Gastroesophageal sphincter (tissue), 4 donors: ENCODE data around the gene NPPA. TPM values are rescaled to one million over a fixed set of nuclear protein-coding genes. Genes with fewer than 3 reads are reported as not detected.

Experiments used
- ATAC-seq: fragments of 150-250 bp; one replicate; pipeline ENCODE4 v1.9.1; 2016; ENCODE audit warnings: mild to moderate bottlenecking, moderate library complexity
- H3K27ac ChIP-seq, 4 donors: fragments of 200-600 bp; sonication (generic) in 3 of 4; 1 replicate in 3 of 4; 2 replicates in 1 of 4; pipeline ENCODE4 v1.5.1; 2016 to 2019
- H3K27me3 ChIP-seq: fragments of 200-600 bp; sonication (generic); one replicate; pipeline ENCODE4 v1.5.1; 2019
- H3K36me3 ChIP-seq, 2 donors: fragments of 200-600 bp; sonication (generic); one replicate each; pipeline ENCODE4 v1.5.1; 2019; ENCODE audit warnings: control low read depth in 1 of 2
- H3K4me1 ChIP-seq, 3 donors: fragments of 200-600 bp; sonication (generic); 1 replicate in 2 of 3; 2 replicates in 1 of 3; pipeline ENCODE4 v1.5.1; 2016 to 2019; ENCODE audit warnings: control low read depth in 2 of 3
- H3K4me3 ChIP-seq, 2 donors: fragments of 200-600 bp; sonication (generic); one replicate each; pipeline ENCODE4 v1.5.1; 2019; ENCODE audit warnings: mild to moderate bottlenecking in 1 of 2, moderate library complexity in 1 of 2
- H3K9me3 ChIP-seq, 3 donors: fragments of 200-600 bp; sonication (generic); one replicate each; pipeline ENCODE4 v1.5.1; 2017 to 2019; ENCODE audit warnings: control low read depth in 2 of 3
- EP300 ChIP-seq: sonication (generic); formaldehyde crosslinking; IDR thresholded peaks from one replicate; pipeline ENCODE4 v1.6.1; 2017; ENCODE audit warnings: antibody characterized with exemption, mild to moderate bottlenecking
- POLR2A ChIP-seq, 2 donors: fragments of 450-650 bp; IDR thresholded peaks; one replicate each; pipeline ENCODE4 v1.6.1; 2017; ENCODE audit warnings: antibody characterized with exemption in 2 of 2, mild to moderate bottlenecking in 2 of 2, moderate library complexity in 1 of 2
- POLR2AphosphoS5 ChIP-seq: sonication (generic); formaldehyde crosslinking; IDR thresholded peaks from one replicate; pipeline ENCODE4 v1.6.1; 2017; ENCODE audit warnings: antibody characterized with exemption
- whole genome bisulfite sequencing, 2 donors: methylation state at CpG; one replicate each; pipeline ENCODE4 v1.1.5; 2018; ENCODE audit warnings: low coverage in 1 of 2; 5-methylcytosine and 5-hydroxymethylcytosine counted together
- total RNA-seq, 4 donors: library from RNA; depleted of rRNA; stranded (reverse); fragments of >200 nt; gene quantifications; one replicate each; pipeline ENCODE4 v1.1.0, GENCODE V29; 2016
- TF ChIP-seq, protein P1 (sequence below), 4 experiments: fragments of 200-600 bp in 2 of 4; fragments of 450-650 bp in 2 of 4; sonication (generic) in 1 of 4; IDR thresholded peaks; one replicate each; pipeline ENCODE4 v1.5.1; 2017 to 2019; ENCODE audit warnings: antibody characterized with exemption in 4 of 4, mild to moderate bottlenecking in 2 of 4, moderate library complexity in 2 of 4

Gene NPPA
- total RNA-seq, 4 donors from 2014 or later: 0.93 TPM; not detected in 3

DNA sequence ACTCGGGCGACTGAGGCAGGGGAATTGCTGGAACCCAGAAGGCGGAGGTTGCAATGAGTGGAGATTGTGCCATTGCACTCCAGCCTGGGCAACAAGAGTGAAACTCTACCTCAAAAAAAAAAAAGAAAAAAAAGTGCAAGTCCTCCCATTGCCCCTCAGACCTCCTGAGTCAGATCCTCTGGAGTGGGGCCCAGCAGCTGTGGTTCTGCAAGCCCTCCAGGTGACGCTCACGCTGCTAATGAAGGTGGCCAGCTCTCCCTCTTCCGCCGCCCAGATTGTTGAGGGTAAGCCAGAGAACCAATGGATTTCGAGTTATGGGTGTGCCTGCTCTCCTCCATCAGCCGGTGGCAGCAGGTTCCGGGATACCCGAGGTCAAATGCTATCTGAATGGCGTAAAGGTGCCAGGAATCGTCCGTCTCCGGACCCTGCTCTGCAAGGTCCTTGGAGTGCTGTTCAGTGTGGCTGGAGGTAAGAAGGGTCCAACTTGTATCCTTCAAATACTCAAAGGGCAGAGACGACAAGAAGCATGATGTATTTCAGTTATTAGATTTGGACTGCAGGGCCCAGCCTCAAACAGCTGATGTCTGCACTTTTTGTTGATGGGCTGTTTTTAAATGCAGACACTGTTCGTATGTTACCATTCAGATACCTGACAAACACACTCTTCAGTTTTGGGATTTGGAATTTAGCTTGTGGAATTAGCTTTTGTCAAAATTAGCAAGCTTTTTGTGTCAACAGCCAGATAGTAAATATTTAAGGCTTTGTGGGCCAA is 24.0 kb downstream of the NPPA start:
- ATAC-seq: no peak
- H3K4me1 ChIP-seq: no peaks in the 10 kb centered on the region
- H3K27me3 ChIP-seq: no peaks in the 10 kb centered on the region
- H3K36me3 ChIP-seq: peaks cover 2 to 100% of the 10 kb centered on the region in 2 donors
- no peak for TF ChIP-seq EP300
- no peak for TF ChIP-seq POLR2AphosphoS5
- H3K9me3 ChIP-seq: no peaks in the 10 kb centered on the region
- no peak overlapping the region for H3K27ac ChIP-seq
- H3K4me3 ChIP-seq: no peak overlapping the region
- 68 to 87% methylated on average over 7 to 10 of the region's 17 CpGs for WGBS, 2 donors

DNA sequence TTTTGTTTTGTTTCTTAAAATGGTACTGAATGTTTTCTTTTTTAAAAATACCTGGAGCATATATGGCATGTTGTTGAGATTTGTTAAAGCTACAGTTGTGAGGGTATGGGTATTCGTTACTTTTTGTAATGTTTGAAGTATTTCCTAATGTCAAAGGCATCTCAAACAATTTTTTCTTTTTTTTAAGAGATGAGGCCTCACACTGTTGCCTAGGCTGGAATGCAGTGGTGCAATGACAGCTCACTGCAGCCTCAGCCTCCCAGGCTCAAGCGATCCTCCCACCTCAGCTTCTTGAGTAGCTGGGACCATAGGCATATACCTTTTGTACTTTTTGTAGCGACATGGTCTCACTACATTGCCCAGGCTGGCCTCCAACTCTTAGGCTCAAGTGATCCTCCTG is 25.5 kb downstream of the NPPA start:
- 59 to 88% methylated on average over 2 to 3 of the region's 3 CpGs for WGBS, 2 donors
- no peak overlapping the region for H3K4me3 ChIP-seq
- peaks cover 0 to 100% of the 10 kb centered on the region in 2 donors for H3K36me3 ChIP-seq
- no peak overlapping the region for H3K27ac ChIP-seq
- TF ChIP-seq POLR2AphosphoS5: no peak
- H3K4me1 ChIP-seq: no peaks in the 10 kb centered on the region
- no peak for ATAC-seq
- H3K27me3 ChIP-seq: no peaks in the 10 kb centered on the region
- no peaks in the 10 kb centered on the region for H3K9me3 ChIP-seq

DNA sequence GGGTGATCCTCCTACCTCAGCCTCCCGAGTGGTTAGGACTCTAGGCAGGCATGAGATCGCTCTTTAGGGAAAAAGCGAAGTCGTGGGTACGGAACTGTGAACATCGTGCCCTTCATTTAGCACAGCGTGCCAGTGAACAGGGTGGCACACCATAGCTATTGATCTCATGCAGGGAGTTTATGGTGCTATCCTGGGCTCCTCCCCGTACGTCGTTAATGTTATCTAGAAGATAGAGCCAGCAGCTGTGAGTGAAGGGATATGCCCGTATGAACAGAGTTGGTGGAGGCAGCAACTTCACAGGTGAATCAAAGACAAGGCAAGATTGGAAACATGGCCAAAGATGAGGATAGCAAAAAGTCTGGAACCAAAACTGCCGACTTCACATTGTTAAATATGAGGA is 30.4 kb downstream of the NPPA start:
- no peak overlapping the region for H3K27ac ChIP-seq
- TF ChIP-seq EP300: no peak
- no peak for TF ChIP-seq POLR2AphosphoS5
- TF ChIP-seq POLR2A (IDR thresholded peaks at IDR 0.05): no peak
- TF ChIP-seq, protein P1, sequence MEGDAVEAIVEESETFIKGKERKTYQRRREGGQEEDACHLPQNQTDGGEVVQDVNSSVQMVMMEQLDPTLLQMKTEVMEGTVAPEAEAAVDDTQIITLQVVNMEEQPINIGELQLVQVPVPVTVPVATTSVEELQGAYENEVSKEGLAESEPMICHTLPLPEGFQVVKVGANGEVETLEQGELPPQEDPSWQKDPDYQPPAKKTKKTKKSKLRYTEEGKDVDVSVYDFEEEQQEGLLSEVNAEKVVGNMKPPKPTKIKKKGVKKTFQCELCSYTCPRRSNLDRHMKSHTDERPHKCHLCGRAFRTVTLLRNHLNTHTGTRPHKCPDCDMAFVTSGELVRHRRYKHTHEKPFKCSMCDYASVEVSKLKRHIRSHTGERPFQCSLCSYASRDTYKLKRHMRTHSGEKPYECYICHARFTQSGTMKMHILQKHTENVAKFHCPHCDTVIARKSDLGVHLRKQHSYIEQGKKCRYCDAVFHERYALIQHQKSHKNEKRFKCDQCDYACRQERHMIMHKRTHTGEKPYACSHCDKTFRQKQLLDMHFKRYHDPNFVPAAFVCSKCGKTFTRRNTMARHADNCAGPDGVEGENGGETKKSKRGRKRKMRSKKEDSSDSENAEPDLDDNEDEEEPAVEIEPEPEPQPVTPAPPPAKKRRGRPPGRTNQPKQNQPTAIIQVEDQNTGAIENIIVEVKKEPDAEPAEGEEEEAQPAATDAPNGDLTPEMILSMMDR (IDR thresholded peaks at IDR 0.05): no peak
- ATAC-seq: no peak
- no peaks in the 10 kb centered on the region for H3K9me3 ChIP-seq
- H3K4me1 ChIP-seq: no peaks in the 10 kb centered on the region
- H3K27me3 ChIP-seq: no peaks in the 10 kb centered on the region
- peaks cover 4 to 93% of the 10 kb centered on the region in 2 donors for H3K36me3 ChIP-seq
- H3K4me3 ChIP-seq: no peak overlapping the region
- WGBS, 2 donors: 60 to 87% methylated on average over 1 to 6 of the region's 12 CpGs

DNA sequence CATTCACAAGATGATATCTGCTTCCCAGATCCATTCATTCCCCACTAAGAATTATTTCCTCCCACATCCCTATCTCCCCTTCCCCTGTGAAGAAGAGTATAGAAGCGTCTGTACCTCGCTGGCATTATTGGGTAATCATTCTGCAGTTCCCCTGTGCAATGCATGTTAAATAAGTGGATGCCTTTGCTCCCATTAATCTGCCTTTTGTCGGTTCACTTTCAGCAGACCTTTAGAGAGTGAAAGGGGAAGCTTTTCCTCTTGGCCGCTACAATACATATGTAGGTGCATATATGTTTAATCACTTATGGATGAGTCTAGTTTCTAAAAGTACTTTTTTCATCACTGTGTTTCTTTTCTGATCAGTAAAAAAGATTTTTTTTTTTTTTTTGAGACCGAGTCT is 34.6 kb downstream of the NPPA start:
- Histone ChIP-seq H3K4me3 (no peak overlapping the region), H3K36me3 (peaks cover 4 to 88% of the 10 kb centered on the region in 2 donors), H3K27me3 (no peaks in the 10 kb centered on the region), H3K9me3 (no peaks in the 10 kb centered on the region), H3K4me1 (peaks cover 0 to 25% (median 0%) of the 10 kb centered on the region in 3 donors), H3K27ac (no peak overlapping the region)
- TF ChIP-seq EP300 (no peak), POLR2AphosphoS5 (no peak), POLR2A (IDR thresholded peaks at IDR 0.05) (no peak)
- TF ChIP-seq, protein P1 (IDR thresholded peaks at IDR 0.05): no peak
- WGBS, 2 donors: 66 to 85% methylated on average over 4 to 5 of the region's 5 CpGs
- no peak for ATAC-seq

DNA sequence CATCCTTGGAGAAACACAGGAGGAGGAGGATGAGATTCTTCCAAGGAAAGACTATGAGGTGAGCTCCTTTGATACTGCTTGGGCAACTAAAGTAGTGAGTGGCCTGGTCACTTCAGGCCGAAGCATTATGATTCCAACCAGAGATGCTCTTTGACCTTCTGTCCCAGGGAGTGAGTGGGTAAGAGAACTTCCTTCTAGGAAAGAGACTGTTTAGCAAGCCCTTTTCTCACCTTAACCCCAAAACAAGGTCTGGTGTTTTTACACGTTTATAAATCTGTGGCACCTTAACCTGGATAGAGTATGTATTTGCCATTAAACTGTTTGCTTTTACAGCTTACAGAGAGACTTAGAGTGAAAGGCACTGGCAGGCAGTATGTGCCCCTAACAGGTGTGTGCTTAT is 40.5 kb downstream of the NPPA start:
- WGBS, 2 donors: 48 to 49% methylated on average over 2 of the region's 2 CpGs
- H3K27ac ChIP-seq: peak overlapping the region; percentile 59 to 99 (median 96)

More for the DNA sequence above, 40.5 kb downstream of the NPPA start:
- Histone ChIP-seq H3K9me3 (no peaks in the 10 kb centered on the region), H3K4me3 (peak overlapping the region; percentile 66 to 92), H3K36me3 (peaks cover 0 to 41% of the 10 kb centered on the region in 2 donors), H3K27me3 (no peaks in the 10 kb centered on the region), H3K4me1 (peaks cover 0 to 71% (median 19%) of the 10 kb centered on the region in 3 donors)
- no peak for ATAC-seq
- TF ChIP-seq, protein P1 (IDR thresholded peaks at IDR 0.05): no peak
- TF ChIP-seq EP300 (no peak), POLR2A (IDR thresholded peaks at IDR 0.05) (no peak), POLR2AphosphoS5 (no peak)
